A549 treated with AZD9567 at 1 μM for 4 hours (cell line): ENCODE results near the gene LRRC43. TPM values are rescaled to one million over a fixed set of nuclear protein-coding genes. Genes with fewer than 3 reads are reported as not detected.

Source experiments
- total RNA-seq: library from RNA; stranded (reverse); fragments of 200-300 nt; extraction: Qiagen RNA extraction; gene quantifications from 5 replicates; pipeline ENCODE4 v1.2.3, GENCODE V29; 2022; ENCODE audit not compliant: insufficient read depth

The LRRC43 gene, protein sequence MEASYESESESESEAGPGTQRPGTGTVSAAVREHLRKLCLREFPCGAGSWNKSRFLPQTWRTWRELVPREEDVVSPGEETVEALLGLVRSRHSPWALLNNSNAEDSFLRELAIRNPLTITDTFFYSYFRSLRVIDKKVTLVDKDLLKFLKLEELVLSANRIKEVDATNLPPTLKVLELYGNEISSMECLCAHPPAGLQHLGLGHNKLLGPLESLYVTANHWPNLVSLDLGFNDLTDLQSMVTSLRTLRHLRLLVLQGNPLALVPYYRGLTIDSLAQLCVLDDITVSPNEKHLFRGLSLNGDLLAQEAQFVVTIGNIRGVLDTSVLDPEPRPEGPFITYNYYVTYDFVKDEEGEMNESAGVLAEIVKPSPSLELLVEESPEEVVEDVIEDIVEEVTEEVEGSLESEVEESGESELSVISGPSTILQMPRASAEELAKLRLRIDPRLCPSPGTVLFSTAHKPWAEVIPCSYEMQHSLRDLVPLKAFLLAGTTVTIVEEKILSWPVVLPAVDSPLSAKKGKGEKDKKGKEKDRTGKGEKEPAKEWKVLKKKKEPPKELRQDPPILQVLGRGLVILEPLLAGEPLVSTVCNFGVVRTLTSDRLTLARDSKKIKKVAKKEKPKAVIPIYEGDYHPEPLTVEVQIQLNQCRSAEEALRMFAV
- 0.06 to 0.22 TPM (median 0.09 TPM) in 4 of 5 replicates, not detected in the other for total RNA-seq

GRCh38 chr12:122182887-122183587 lies at the start of gene LRRC43:
LRRC43 (plus strand) TSS chr12:122183123; CDS start chr12:122183145, 22 bp downstream.

DNA sequence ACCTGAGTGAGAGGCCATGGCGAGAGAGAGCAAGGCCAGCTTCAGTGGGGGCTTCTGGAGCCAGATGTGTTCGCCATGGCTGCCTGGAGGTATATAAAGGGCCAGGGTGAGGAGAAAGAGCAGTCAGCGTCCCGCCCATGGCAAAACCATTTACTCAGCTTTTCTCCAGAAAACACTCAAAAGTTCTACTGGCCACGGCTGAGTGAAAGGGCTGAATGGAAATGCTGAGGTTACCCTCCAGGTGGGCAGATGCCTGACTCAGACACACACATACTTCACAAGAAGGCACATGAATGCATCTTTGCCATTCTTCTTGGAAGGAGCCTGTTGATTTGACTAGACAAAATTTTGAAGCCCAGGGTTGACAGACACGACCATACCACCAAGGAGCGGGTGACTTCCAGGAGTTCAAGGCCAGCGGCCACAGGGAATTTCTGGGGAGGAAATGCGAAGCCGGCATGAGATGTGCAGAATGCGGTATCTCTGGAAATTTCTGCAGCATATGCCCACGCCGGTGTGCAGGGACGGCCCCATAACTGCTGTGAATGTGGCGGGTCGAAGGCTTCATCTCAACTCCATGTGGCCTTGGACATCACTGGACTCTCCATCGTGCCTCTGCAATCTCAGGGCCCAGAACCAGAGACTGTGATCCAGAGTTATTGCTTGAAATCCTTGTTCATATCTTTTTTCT lies 8.6 kb upstream of the LRRC43 start, which contains the start of gene IL31:
TSS of gene IL31 (minus strand) at position 67 of the 691 bp plus-strand sequence. CDS start at position 18, 49 bp downstream.

GRCh38 chr12:122203301-122204166 lies 20.6 kb downstream of the LRRC43 start, which contains the start of gene B3GNT4:
B3GNT4 (plus strand) TSS chr12:122203709; CDS start chr12:122204619, 910 bp downstream.

DNA sequence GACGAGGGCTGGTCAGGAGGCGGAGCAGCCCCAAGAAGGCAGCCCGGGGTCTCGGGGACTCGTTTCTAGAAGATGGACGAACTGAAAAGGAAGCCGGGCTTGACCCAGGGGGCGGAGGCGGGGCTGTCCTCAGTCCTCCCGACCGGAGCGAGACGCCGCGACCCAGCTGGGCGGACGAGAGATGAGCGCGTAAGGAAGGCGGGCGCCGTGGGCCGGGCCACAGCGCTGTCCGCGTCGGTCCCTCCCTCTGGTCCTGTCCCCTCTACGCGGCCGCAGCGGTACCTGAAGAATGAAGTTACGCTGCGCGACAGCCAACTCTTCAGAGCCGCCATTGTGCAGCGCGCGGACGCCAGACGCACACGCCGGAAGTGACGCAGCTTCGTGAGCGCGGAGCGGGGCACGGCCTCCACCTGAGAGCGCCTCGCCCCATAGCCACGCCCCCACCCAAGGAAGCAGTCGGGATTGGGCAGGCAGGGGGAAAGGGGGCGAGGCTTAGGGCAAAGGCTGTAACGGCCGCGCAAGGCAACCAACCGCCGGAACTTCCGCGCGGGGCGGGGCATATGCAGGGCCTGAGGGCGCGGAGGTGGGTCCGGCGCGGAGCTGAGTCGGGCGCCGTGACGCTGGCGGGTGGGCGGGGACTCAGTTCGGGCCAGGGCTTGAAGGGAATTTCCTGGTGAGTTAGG lies 42.9 kb downstream of the LRRC43 start, which contains the start of gene DIABLO:
TSS of gene DIABLO (minus strand) at position 370 of the 683 bp plus-strand sequence. CDS start at position 332, 38 bp downstream.

Other genes with a start within 250 kb of the LRRC43 start
- 10.3 to 12.0 TPM (median 11.0 TPM) in 5 replicates for gene BCL7A, start 161.2 kb upstream of the LRRC43 start, total RNA-seq
- 28.7 to 40.8 TPM (median 40.2 TPM) in 5 replicates for gene MLXIP, start 104.4 kb upstream of the LRRC43 start, total RNA-seq
- not detected in 5 replicates for gene IL31, start 8.9 kb upstream of the LRRC43 start, total RNA-seq
- 0.92 to 4.5 TPM (median 1.1 TPM) in 5 replicates for gene B3GNT4, start 20.6 kb downstream of the LRRC43 start, total RNA-seq
- 70.5 to 84.3 TPM (median 72.8 TPM) in 5 replicates for gene DIABLO, start 42.9 kb downstream of the LRRC43 start, total RNA-seq
- gene VPS33A, start 83.4 kb downstream of the LRRC43 start, total RNA-seq, result 16.6 to 18.2 TPM (median 17.8 TPM) in 5 replicates
- 31.8 to 55.6 TPM (median 33.3 TPM) in 5 replicates for gene CLIP1, start 239.5 kb downstream of the LRRC43 start, total RNA-seq